ENCODE results near the gene PARP15. TPM values are rescaled to one million over a fixed set of nuclear protein-coding genes. Genes with fewer than 3 reads are reported as not detected.

The PARP15 gene
- total RNA-seq, 4 donors from 2014 or later = 0.42 to 2.7 (median 1.1) TPM; not detected in 1

GRCh38 chr3:122627301-122627700, 49.9 kb downstream of the PARP15 start:
- H3K27ac ChIP-seq = no peak overlapping the region
- WGBS, 2 donors (ENCODE audit: low coverage in 1 of 2) = 27 to 31% methylated on average over 1 of the region's 1 CpG
- H3K4me1 ChIP-seq = no peaks in the 10 kb centered on the region
- no peaks in the 10 kb centered on the region for H3K27me3 ChIP-seq
- no peaks in the 10 kb centered on the region for H3K36me3 ChIP-seq
- ATAC-seq = no peak
- no peak for TF ChIP-seq CTCF (IDR thresholded peaks at IDR 0.05)
- no peak for TF ChIP-seq POLR2A (IDR thresholded peaks at IDR 0.05)
- no peak for TF ChIP-seq EP300 (IDR thresholded peaks at IDR 0.05)
- TF ChIP-seq POLR2AphosphoS5 (IDR thresholded peaks at IDR 0.05) = no peak
- no peaks in the 10 kb centered on the region for H3K9me3 ChIP-seq
- H3K4me3 ChIP-seq = no peak overlapping the region

DNA sequence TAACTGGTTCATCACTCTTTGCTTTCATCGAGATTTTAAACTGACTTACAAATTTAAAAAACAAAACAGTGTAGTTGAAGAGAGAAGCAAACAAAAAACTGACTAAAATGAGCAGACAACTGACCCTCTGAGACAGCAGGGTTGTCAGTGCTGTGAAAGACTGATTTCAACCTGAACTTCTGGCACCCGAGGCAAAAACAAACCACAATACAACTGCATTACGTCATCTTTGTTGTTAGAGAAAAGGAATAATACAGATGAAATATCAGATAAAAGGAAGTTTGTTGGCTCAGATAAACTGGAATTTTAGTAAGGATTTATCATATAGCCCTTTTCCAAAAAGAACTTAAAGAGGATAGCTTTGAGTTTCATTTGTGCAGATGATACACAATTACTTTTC, 51.1 kb downstream of the PARP15 start:
- Histone ChIP-seq H3K4me3 (no peak overlapping the region), H3K9me3 (no peaks in the 10 kb centered on the region), H3K27ac (no peak overlapping the region), H3K36me3 (no peaks in the 10 kb centered on the region), H3K4me1 (no peaks in the 10 kb centered on the region), H3K27me3 (no peaks in the 10 kb centered on the region)
- ATAC-seq = no peak
- 52 to 58% methylated on average over 3 of the region's 3 CpGs for WGBS, 2 donors (ENCODE audit: low coverage in 1 of 2)
- TF ChIP-seq POLR2AphosphoS5 (IDR thresholded peaks at IDR 0.05) (no peak), POLR2A (IDR thresholded peaks at IDR 0.05) (no peak), CTCF (IDR thresholded peaks at IDR 0.05) (no peak), EP300 (IDR thresholded peaks at IDR 0.05) (no peak)

GRCh38 chr3:122629763-122630162, 52.3 kb downstream of the PARP15 start:
- Histone ChIP-seq H3K27ac (no peak overlapping the region), H3K27me3 (no peaks in the 10 kb centered on the region), H3K4me3 (no peak overlapping the region), H3K36me3 (no peaks in the 10 kb centered on the region), H3K9me3 (no peaks in the 10 kb centered on the region), H3K4me1 (no peaks in the 10 kb centered on the region)
- no peak for ATAC-seq
- TF ChIP-seq EP300 (IDR thresholded peaks at IDR 0.05) (no peak), CTCF (IDR thresholded peaks at IDR 0.05) (no peak), POLR2A (IDR thresholded peaks at IDR 0.05) (no peak), POLR2AphosphoS5 (IDR thresholded peaks at IDR 0.05) (no peak)
- WGBS, 2 donors (ENCODE audit: low coverage in 1 of 2) = 100% methylated on average over 1 of the region's 1 CpG

GRCh38 chr3:122635789-122636188, 58.3 kb downstream of the PARP15 start:
- no peak for TF ChIP-seq EP300 (IDR thresholded peaks at IDR 0.05)
- no peak for TF ChIP-seq POLR2A (IDR thresholded peaks at IDR 0.05)
- TF ChIP-seq CTCF (IDR thresholded peaks at IDR 0.05) = no peak
- no peak for TF ChIP-seq POLR2AphosphoS5 (IDR thresholded peaks at IDR 0.05)
- no peak overlapping the region for H3K27ac ChIP-seq
- ATAC-seq = no peak
- H3K27me3 ChIP-seq = no peaks in the 10 kb centered on the region
- H3K36me3 ChIP-seq = no peaks in the 10 kb centered on the region
- no peak overlapping the region for H3K4me3 ChIP-seq
- WGBS, 2 donors (ENCODE audit: low coverage in 1 of 2) = 54 to 77% methylated on average over 5 of the region's 5 CpGs
- no peaks in the 10 kb centered on the region for H3K4me1 ChIP-seq
- no peaks in the 10 kb centered on the region for H3K9me3 ChIP-seq

DNA sequence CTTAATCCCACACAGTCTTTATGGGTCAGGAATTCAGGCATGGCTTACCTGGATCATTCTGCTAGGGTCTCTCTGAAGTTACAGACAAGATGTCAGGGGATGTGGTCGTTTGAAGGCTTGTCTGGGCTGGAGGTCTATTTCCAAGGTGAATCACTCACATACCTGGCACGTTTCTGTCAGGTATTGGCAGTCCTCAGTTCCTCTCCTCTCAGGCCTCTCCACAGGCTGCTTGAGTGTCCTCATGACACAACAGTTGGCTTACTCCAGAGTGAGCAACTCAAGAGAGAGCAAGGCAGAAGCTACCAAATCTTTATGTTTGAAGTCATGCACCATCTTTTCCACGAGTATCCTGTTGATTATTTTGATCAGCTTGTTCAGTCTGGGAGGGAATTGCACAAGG, 59.2 kb downstream of the PARP15 start:
- TF ChIP-seq CTCF (IDR thresholded peaks at IDR 0.05) (no peak), EP300 (IDR thresholded peaks at IDR 0.05) (no peak), POLR2AphosphoS5 (IDR thresholded peaks at IDR 0.05) (no peak), POLR2A (IDR thresholded peaks at IDR 0.05) (no peak)
- 40% methylated on average over 1 to 2 of the region's 3 CpGs for WGBS, 2 donors (ENCODE audit: low coverage in 1 of 2)
- H3K4me3 ChIP-seq = no peak overlapping the region

More for the DNA sequence above, 59.2 kb downstream of the PARP15 start:
- H3K27me3 ChIP-seq = no peaks in the 10 kb centered on the region
- H3K4me1 ChIP-seq = no peaks in the 10 kb centered on the region
- ATAC-seq = no peak
- no peak overlapping the region for H3K27ac ChIP-seq
- H3K9me3 ChIP-seq = no peaks in the 10 kb centered on the region
- H3K36me3 ChIP-seq = no peaks in the 10 kb centered on the region

Measured in gastroesophageal sphincter (tissue), 4 donors.